ENCODE results near the gene KRTAP25-1. TPM values are rescaled to one million over a fixed set of nuclear protein-coding genes. Genes with fewer than 3 reads are reported as not detected.

Gene KRTAP25-1
- polyA plus RNA-seq, 6 donors from 2014 or later, result not detected

DNA sequence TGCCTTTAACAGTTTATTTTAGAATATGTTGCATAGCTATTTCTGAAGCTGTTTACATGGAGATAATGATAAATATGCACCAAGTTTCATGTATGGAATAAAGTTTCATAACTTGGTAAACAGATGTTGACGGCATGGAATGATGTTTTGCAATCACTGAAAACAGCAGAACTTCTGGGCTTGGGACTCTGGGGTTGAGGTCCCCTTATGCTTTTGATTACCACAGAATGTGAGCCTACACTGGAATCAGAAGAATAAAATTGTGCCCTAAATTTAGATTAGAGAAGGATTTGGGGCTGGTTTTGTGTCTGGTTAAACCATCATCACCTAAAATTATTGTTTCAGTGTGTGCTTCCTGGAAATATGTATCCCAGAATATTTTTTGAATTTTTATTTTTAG is 17.7 kb downstream of the KRTAP25-1 start:
- no peak overlapping the region for H3K27ac Mint-ChIP-seq
- H3K36me3 Mint-ChIP-seq, result no peaks in the 10 kb centered on the region
- no peaks in the 10 kb centered on the region for H3K27me3 Mint-ChIP-seq
- DNase-seq (no peak), ATAC-seq (ENCODE audit: low read depth in 2 of 2) (no peak)
- H3K9me3 Mint-ChIP-seq, result peaks cover 0 to 16% (median 3%) of the 10 kb centered on the region in 7 donors
- no peaks in the 10 kb centered on the region for H3K4me1 Mint-ChIP-seq
- no peak overlapping the region for H3K4me3 Mint-ChIP-seq

DNA sequence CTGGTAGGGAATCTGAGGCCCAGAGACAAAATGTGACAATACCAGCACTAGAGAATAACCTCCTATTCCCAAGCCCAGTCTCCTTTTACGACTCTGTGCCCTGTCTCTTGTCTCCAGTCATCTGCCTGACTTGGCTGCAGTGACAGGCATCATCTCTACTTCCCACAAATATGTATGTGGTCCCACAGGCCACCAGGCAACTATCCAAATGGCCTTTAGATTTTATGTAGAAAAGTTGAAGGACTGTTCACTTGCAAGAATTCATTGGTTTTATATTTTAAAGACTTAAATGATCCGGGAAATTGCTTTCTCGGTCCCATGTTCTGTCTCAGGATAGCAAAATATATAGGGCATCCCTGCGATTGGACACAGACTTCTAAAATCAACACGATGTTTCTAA is 18.2 kb downstream of the KRTAP25-1 start:
- H3K27ac Mint-ChIP-seq, result no peak overlapping the region
- H3K4me1 Mint-ChIP-seq, result no peaks in the 10 kb centered on the region
- DNase-seq (no peak), ATAC-seq (ENCODE audit: low read depth in 2 of 2) (no peak)
- H3K4me3 Mint-ChIP-seq, result no peak overlapping the region
- no peaks in the 10 kb centered on the region for H3K36me3 Mint-ChIP-seq
- peaks cover 0 to 20% (median 3%) of the 10 kb centered on the region in 7 donors for H3K9me3 Mint-ChIP-seq
- no peaks in the 10 kb centered on the region for H3K27me3 Mint-ChIP-seq

DNA sequence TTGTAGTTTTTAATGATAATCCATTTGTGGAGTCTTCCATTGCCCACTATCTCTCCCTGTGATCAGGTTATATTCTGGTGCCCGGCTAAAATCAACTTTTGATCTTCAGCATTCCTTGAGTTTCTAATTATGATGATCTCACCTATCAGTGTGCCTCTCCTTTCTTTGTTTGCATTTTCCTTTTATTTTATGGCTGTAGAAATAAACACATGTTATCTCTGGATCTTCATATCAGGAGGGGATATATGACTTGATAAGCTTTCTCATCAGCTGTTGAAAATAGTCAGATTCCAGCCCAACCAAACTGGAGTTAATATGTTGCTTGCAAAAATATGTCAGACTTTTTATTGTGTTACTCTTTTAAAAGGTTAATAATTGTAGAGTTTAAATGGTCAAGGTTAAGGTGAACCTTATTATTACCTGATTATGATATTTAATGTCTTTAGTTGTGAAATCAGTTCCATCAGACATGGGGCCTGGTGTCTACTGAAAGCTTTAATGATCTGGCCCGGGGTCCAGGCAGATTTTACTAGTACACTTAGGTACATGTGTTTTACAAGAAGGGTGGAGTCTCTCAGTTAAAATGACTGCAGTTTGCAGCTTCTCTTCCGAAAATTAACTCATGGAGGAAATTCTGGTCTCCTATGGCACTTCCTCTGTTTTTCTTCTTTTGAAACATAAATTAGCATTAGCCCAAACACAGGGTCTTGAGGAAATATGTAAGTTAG is 19.3 kb downstream of the KRTAP25-1 start:
- H3K27me3 Mint-ChIP-seq, result no peaks in the 10 kb centered on the region
- ATAC-seq (ENCODE audit: low read depth in 2 of 2), result no peak
- H3K4me3 Mint-ChIP-seq, result peak overlapping the region in 1 of 8 donors; percentile 0
- no peaks in the 10 kb centered on the region for H3K4me1 Mint-ChIP-seq
- no peak overlapping the region for H3K27ac Mint-ChIP-seq
- H3K36me3 Mint-ChIP-seq, result no peaks in the 10 kb centered on the region
- no peak for DNase-seq
- peaks cover 0 to 20% (median 3%) of the 10 kb centered on the region in 7 donors for H3K9me3 Mint-ChIP-seq

DNA sequence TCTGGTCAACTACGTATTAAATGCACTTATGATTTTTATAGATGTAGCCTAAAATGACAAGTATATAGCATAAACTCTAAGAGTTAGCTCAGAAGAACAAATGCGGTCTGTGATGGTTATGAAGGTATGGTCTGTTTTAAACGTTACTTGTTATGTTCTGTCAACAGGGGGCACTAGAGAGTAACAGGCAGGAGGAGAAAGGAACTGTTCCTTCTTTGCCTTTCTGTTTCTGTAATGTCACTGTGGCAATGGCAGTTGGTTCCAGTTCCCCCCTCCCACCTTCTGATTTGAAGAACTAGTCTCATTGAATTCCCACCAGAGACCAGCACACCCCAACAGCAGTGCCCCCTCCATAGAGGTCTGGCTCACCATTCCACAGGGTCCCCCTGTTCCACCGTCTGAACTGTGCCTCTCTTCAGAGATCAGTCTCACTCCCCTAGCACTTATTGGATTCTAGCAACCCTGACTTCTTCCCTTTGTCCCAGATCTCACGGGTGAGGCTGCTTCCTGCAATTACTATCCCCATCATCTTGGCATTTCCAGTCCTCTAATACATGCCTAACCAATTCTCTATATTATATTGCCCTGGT is 20.6 kb downstream of the KRTAP25-1 start:
- Mint-ChIP-seq H3K27me3 (no peaks in the 10 kb centered on the region), H3K9me3 (peaks cover 0 to 14% (median 3%) of the 10 kb centered on the region in 7 donors), H3K27ac (no peak overlapping the region), H3K4me1 (no peaks in the 10 kb centered on the region), H3K36me3 (no peaks in the 10 kb centered on the region), H3K4me3 (no peak overlapping the region)
- ATAC-seq (ENCODE audit: low read depth in 2 of 2), result no peak
- DNase-seq, result no peak

- H3K27ac Mint-ChIP-seq, result no peak overlapping the region
- no peak for DNase-seq
- no peak overlapping the region for H3K4me3 Mint-ChIP-seq
Measured at GRCh38 chr21:30257773-30258172, 31.5 kb downstream of the KRTAP25-1 start.

DNA sequence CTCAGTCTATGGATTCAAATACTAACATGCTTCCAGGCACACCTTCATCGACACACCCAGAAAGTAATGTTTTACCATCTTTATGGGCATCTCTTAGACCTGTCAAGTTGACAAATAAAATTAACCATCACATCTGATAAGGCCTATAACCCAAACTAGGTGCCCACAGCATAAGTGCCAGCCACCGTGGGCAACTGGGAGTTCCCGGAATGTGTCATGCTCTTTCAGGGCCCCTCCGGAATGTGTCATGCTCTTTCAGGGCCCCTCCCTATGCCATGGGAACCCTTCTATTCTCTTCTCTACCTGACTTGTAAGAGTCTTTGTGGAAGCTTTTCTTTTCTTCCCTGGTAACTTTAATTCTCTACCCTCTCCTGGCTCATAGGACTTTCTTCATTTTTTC is 33.2 kb downstream of the KRTAP25-1 start:
- H3K4me1 Mint-ChIP-seq, result no peaks in the 10 kb centered on the region
- H3K27ac Mint-ChIP-seq, result no peak overlapping the region
- ATAC-seq (ENCODE audit: low read depth in 2 of 2) (no peak), DNase-seq (no peak)
- H3K9me3 Mint-ChIP-seq, result peaks cover 0 to 5% (median 3%) of the 10 kb centered on the region in 7 donors
- H3K36me3 Mint-ChIP-seq, result no peaks in the 10 kb centered on the region
- H3K27me3 Mint-ChIP-seq, result no peaks in the 10 kb centered on the region
- peak overlapping the region in 1 of 8 donors; percentile 36 for H3K4me3 Mint-ChIP-seq

More at GRCh38 chr21:30257773-30258172, 31.5 kb downstream of the KRTAP25-1 start:
- Mint-ChIP-seq H3K4me1 (no peaks in the 10 kb centered on the region), H3K9me3 (peaks cover 0 to 5% (median 3%) of the 10 kb centered on the region in 7 donors), H3K36me3 (no peaks in the 10 kb centered on the region), H3K27me3 (no peaks in the 10 kb centered on the region)
- no peak for ATAC-seq (ENCODE audit: low read depth in 2 of 2)

GRCh38 chr21:30255679-30256078 is 33.6 kb downstream of the KRTAP25-1 start:
- ATAC-seq (ENCODE audit: low read depth in 2 of 2), result no peak
- no peak for DNase-seq
- H3K27ac Mint-ChIP-seq, result no peak overlapping the region
- peaks cover 0 to 5% (median 3%) of the 10 kb centered on the region in 7 donors for H3K9me3 Mint-ChIP-seq
- no peaks in the 10 kb centered on the region for H3K4me1 Mint-ChIP-seq
- H3K27me3 Mint-ChIP-seq, result no peaks in the 10 kb centered on the region
- no peak overlapping the region for H3K4me3 Mint-ChIP-seq
- H3K36me3 Mint-ChIP-seq, result no peaks in the 10 kb centered on the region

DNA sequence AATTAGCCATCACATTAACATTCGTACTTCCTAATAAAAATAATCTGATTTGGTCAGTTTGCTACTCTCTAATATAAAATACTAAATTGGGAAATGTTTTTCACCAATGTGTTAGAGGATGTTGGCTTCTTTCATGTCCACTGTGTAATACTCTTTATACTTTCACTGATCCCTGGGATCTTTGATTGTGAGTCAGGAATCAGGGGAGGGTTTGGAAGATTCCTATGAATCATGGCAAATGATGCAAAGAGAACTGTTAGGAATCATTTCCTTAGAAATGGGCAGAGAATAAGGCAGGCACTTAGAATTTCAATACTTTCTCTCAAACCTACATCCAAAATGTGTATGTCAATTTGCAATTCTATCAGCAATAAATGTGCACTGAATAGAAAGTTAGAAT is 37.5 kb downstream of the KRTAP25-1 start:
- H3K4me3 Mint-ChIP-seq, result no peak overlapping the region
- H3K27me3 Mint-ChIP-seq, result no peaks in the 10 kb centered on the region
- ATAC-seq (ENCODE audit: low read depth in 2 of 2) (no peak), DNase-seq (no peak)
- H3K4me1 Mint-ChIP-seq, result no peaks in the 10 kb centered on the region
- H3K36me3 Mint-ChIP-seq, result no peaks in the 10 kb centered on the region
- H3K9me3 Mint-ChIP-seq, result peaks cover 0 to 7% (median 0%) of the 10 kb centered on the region in 7 donors
- no peak overlapping the region for H3K27ac Mint-ChIP-seq

GRCh38 chr21:30249936-30250335 is 39.4 kb downstream of the KRTAP25-1 start:
- no peak for DNase-seq
- H3K9me3 Mint-ChIP-seq, result peaks cover 0 to 7% (median 0%) of the 10 kb centered on the region in 7 donors
- no peak for ATAC-seq (ENCODE audit: low read depth in 2 of 2)
- no peaks in the 10 kb centered on the region for H3K27me3 Mint-ChIP-seq
- no peaks in the 10 kb centered on the region for H3K36me3 Mint-ChIP-seq
- no peaks in the 10 kb centered on the region for H3K4me1 Mint-ChIP-seq
- no peak overlapping the region for H3K4me3 Mint-ChIP-seq
- H3K27ac Mint-ChIP-seq, result no peak overlapping the region

DNA sequence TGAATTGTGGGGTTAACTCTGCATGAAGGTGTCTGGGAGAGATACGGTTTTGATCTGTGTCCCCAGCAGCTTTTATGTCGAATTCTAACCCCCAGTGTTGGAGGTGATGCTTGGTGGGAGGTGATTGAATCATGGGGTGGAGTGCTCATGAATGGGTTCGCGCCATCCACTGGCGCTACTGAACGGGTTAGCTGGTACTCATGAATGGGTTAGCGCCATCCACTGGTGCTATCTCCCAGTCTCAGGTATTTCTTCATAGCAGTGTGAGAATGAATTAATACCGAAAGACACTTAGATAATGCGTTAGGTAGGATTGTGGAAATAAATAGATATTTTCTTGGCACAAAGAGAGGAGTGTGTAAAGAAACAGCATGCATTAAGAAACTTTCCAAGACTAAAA is 40.5 kb downstream of the KRTAP25-1 start:
- Mint-ChIP-seq H3K27ac (no peak overlapping the region), H3K36me3 (no peaks in the 10 kb centered on the region), H3K27me3 (no peaks in the 10 kb centered on the region), H3K9me3 (peaks cover 0 to 7% (median 0%) of the 10 kb centered on the region in 7 donors), H3K4me1 (no peaks in the 10 kb centered on the region), H3K4me3 (no peak overlapping the region)
- ATAC-seq (ENCODE audit: low read depth in 2 of 2) (no peak), DNase-seq (no peak)

- H3K27ac Mint-ChIP-seq, result no peak overlapping the region
- H3K4me3 Mint-ChIP-seq, result no peak overlapping the region
- no peaks in the 10 kb centered on the region for H3K27me3 Mint-ChIP-seq
- no peak for ATAC-seq (ENCODE audit: low read depth in 2 of 2)
- no peak for DNase-seq
- H3K36me3 Mint-ChIP-seq, result no peaks in the 10 kb centered on the region
- peaks cover 0 to 7% (median 0%) of the 10 kb centered on the region in 7 donors for H3K9me3 Mint-ChIP-seq
- no peaks in the 10 kb centered on the region for H3K4me1 Mint-ChIP-seq
Measured at GRCh38 chr21:30245061-30245460, 44.3 kb downstream of the KRTAP25-1 start.

- Mint-ChIP-seq H3K4me3 (no peak overlapping the region), H3K9me3 (peaks cover 0 to 3% (median 0%) of the 10 kb centered on the region in 7 donors), H3K27me3 (no peaks in the 10 kb centered on the region), H3K27ac (no peak overlapping the region), H3K4me1 (no peaks in the 10 kb centered on the region), H3K36me3 (no peaks in the 10 kb centered on the region)
- ATAC-seq (ENCODE audit: low read depth in 2 of 2) (no peak), DNase-seq (no peak)
Measured at GRCh38 chr21:30243691-30244090, 45.6 kb downstream of the KRTAP25-1 start.

GRCh38 chr21:30240661-30241060 is 48.7 kb downstream of the KRTAP25-1 start:
- no peaks in the 10 kb centered on the region for H3K4me1 Mint-ChIP-seq
- H3K27ac Mint-ChIP-seq, result peak overlapping the region in 1 of 6 donors; percentile 18
- no peak overlapping the region for H3K4me3 Mint-ChIP-seq
- H3K9me3 Mint-ChIP-seq, result peaks cover 0 to 3% (median 0%) of the 10 kb centered on the region in 7 donors
- ATAC-seq (ENCODE audit: low read depth in 2 of 2), result no peak
- H3K27me3 Mint-ChIP-seq, result no peaks in the 10 kb centered on the region
- DNase-seq, result no peak
- no peaks in the 10 kb centered on the region for H3K36me3 Mint-ChIP-seq

Data from naive B cell (primary cell).